ENCODE measurements around the gene GFRA1. TPM values are rescaled to one million over a fixed set of nuclear protein-coding genes. Genes with fewer than 3 reads are reported as not detected.

Gene GFRA1
- total and polyA plus RNA-seq, 2 experiments from 2014 or later = 0.48 to 2.9 TPM

- H3K4me2 ChIP-seq = no peak overlapping the region
These were observed 126.5 kb downstream of the GFRA1 start for GRCh38 chr10:116146372-116147140.

GRCh38 chr10:116143673-116144222 is 129.3 kb downstream of the GFRA1 start:
- Histone ChIP-seq H3K27me3 (no peaks in the 10 kb centered on the region), H3K9me3 (ENCODE audit: low read depth) (no peaks in the 10 kb centered on the region), H3K9me2 (replicated peaks; ENCODE audit: insufficient read depth) (no peaks in the 10 kb centered on the region), H3K4me2 (no peak overlapping the region), H3K4me3 (no peak overlapping the region), H2AFZ (no peak overlapping the region), H3K27ac (no peak overlapping the region), H3K79me2 (no peaks in the 10 kb centered on the region), H4K20me1 (ENCODE audit: insufficient read depth, poor library complexity, severe bottlenecking) (no peaks in the 10 kb centered on the region), H3K36me3 (replicated peaks; ENCODE audit: insufficient read depth, low read depth) (no peaks in the 10 kb centered on the region), H3K4me1 (ENCODE audit: insufficient read depth) (no peaks in the 10 kb centered on the region)
- no peak for DNase-seq (ENCODE audit: low spot score)
- TF ChIP-seq EZH2 (IDR thresholded peaks at IDR 0.05; ENCODE audit: borderline replicate concordance) = no peak
- TF ChIP-seq, protein P1, sequence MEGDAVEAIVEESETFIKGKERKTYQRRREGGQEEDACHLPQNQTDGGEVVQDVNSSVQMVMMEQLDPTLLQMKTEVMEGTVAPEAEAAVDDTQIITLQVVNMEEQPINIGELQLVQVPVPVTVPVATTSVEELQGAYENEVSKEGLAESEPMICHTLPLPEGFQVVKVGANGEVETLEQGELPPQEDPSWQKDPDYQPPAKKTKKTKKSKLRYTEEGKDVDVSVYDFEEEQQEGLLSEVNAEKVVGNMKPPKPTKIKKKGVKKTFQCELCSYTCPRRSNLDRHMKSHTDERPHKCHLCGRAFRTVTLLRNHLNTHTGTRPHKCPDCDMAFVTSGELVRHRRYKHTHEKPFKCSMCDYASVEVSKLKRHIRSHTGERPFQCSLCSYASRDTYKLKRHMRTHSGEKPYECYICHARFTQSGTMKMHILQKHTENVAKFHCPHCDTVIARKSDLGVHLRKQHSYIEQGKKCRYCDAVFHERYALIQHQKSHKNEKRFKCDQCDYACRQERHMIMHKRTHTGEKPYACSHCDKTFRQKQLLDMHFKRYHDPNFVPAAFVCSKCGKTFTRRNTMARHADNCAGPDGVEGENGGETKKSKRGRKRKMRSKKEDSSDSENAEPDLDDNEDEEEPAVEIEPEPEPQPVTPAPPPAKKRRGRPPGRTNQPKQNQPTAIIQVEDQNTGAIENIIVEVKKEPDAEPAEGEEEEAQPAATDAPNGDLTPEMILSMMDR (IDR thresholded peaks at IDR 0.05; ENCODE audit: poor library complexity) = no peak
- TF ChIP-seq EZH2phosphoT487 (IDR thresholded peaks at IDR 0.05; ENCODE audit: low read depth, severe bottlenecking, unreplicated experiment) = no peak
- 92% methylated on average over 4 of the region's 4 CpGs for WGBS (ENCODE audit: low lambda C conversion rate, missing lambda C conversion rate)

More at GRCh38 chr10:116146372-116147140, 126.5 kb downstream of the GFRA1 start:
- H3K36me3 ChIP-seq (replicated peaks; ENCODE audit: insufficient read depth, low read depth) = no peaks in the 10 kb centered on the region
- no peaks in the 10 kb centered on the region for H3K4me1 ChIP-seq (ENCODE audit: insufficient read depth)
- H3K79me2 ChIP-seq = no peaks in the 10 kb centered on the region
- H3K9me2 ChIP-seq (replicated peaks; ENCODE audit: insufficient read depth) = no peaks in the 10 kb centered on the region
- H3K9me3 ChIP-seq (ENCODE audit: low read depth) = no peaks in the 10 kb centered on the region
- H3K4me3 ChIP-seq = no peak overlapping the region
- no peak for DNase-seq (ENCODE audit: low spot score)
- H2AFZ ChIP-seq = no peak overlapping the region
- no peaks in the 10 kb centered on the region for H4K20me1 ChIP-seq (ENCODE audit: insufficient read depth, poor library complexity, severe bottlenecking)
- H3K27ac ChIP-seq = no peak overlapping the region
- TF ChIP-seq EZH2phosphoT487 (IDR thresholded peaks at IDR 0.05; ENCODE audit: low read depth, severe bottlenecking, unreplicated experiment) (no peak), EZH2 (IDR thresholded peaks at IDR 0.05; ENCODE audit: borderline replicate concordance) (no peak)
- TF ChIP-seq, protein P1 (IDR thresholded peaks at IDR 0.05; ENCODE audit: poor library complexity) = no peak
- H3K27me3 ChIP-seq = peaks cover 3% of the 10 kb centered on the region
- 92% methylated on average over 3 of the region's 3 CpGs for WGBS (ENCODE audit: low lambda C conversion rate, missing lambda C conversion rate)

DNA sequence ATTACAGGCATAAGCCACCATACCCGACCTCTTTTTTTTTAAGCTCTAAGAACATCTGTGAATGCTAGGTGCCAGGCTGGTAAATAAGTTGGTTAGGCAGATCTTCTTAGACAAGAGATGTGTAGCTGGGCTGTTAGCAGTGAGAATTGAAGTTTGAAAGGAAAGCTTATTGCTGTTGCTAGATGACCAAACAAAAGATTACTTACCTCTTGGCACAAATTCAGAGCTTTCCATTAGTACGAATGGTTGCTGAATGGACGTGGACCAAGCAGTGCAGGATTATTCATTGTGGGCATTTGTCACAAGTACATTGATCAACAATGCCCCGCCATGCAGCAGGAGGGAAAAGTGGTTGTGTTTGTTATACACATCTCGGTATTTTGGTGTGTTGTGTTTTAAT is 131.2 kb downstream of the GFRA1 start:
- H3K4me2 ChIP-seq = no peak overlapping the region
- WGBS (ENCODE audit: low lambda C conversion rate, missing lambda C conversion rate) = 86% methylated on average over 5 of the region's 5 CpGs
- no peak for DNase-seq (ENCODE audit: low spot score)

More for the DNA sequence above, 131.2 kb downstream of the GFRA1 start:
- Histone ChIP-seq H3K4me1 (ENCODE audit: insufficient read depth) (no peaks in the 10 kb centered on the region), H3K79me2 (no peaks in the 10 kb centered on the region), H3K4me3 (no peak overlapping the region), H3K27me3 (no peaks in the 10 kb centered on the region), H4K20me1 (ENCODE audit: insufficient read depth, poor library complexity, severe bottlenecking) (no peaks in the 10 kb centered on the region), H3K9me3 (ENCODE audit: low read depth) (no peaks in the 10 kb centered on the region), H3K36me3 (replicated peaks; ENCODE audit: insufficient read depth, low read depth) (no peaks in the 10 kb centered on the region), H2AFZ (no peak overlapping the region), H3K27ac (no peak overlapping the region), H3K9me2 (replicated peaks; ENCODE audit: insufficient read depth) (no peaks in the 10 kb centered on the region)
- TF ChIP-seq, protein P1 (IDR thresholded peaks at IDR 0.05; ENCODE audit: poor library complexity) = no peak
- TF ChIP-seq EZH2 (IDR thresholded peaks at IDR 0.05; ENCODE audit: borderline replicate concordance) = no peak
- no peak for TF ChIP-seq EZH2phosphoT487 (IDR thresholded peaks at IDR 0.05; ENCODE audit: low read depth, severe bottlenecking, unreplicated experiment)

Measured in hepatocyte (in vitro differentiated cells).